G401 (cell line): Measurements from ENCODE around the gene ZNF614. TPM values are rescaled to one million over a fixed set of nuclear protein-coding genes. Genes with fewer than 3 reads are reported as not detected.
"Not testable (repeated sequence)": the region's sequence is repeated elsewhere in the genome, so short reads cannot be mapped to it uniquely, and the experiment has no call there.

Experiments used
- DNase-seq: peaks from one replicate; pipeline ENCODE4 v3.0.0-alpha.2; 2015; ENCODE audit warnings: low spot score
- in situ Hi-C: cut with HindIII; loops from 2 replicates; pipeline ENCODE4 v1.10.0; 2016; ENCODE audit warnings: low sequenced_read_pairs, mixed read lengths
- total RNA-seq: library from RNA; depleted of rRNA; stranded (reverse); fragments of >200 nt; shearing (Covaris generic); gene quantifications from 2 replicates; pipeline ENCODE4 v1.2.3, GENCODE V29; 2014; rRNA removed

Gene ZNF614
- total RNA-seq, 1 experiment from 2014 or later: 20.3 TPM

GRCh38 chr19:51994048-51994644, 34.0 kb downstream of the ZNF614 start:
- in situ Hi-C loops: no loop called here
- no peak for DNase-seq

GRCh38 chr19:51993422-51993821, 34.8 kb downstream of the ZNF614 start:
- no peak for DNase-seq
- in situ Hi-C loops: no loop called here

- peak; percentile 97 for DNase-seq
These were observed 41.6 kb downstream of the ZNF614 start, which contains the start of gene ZNF350 for GRCh38 chr19:51986309-51987291. ZNF350 (minus strand) TSS chr19:51986840; CDS start chr19:51974360, 12,480 bp downstream.

DNA sequence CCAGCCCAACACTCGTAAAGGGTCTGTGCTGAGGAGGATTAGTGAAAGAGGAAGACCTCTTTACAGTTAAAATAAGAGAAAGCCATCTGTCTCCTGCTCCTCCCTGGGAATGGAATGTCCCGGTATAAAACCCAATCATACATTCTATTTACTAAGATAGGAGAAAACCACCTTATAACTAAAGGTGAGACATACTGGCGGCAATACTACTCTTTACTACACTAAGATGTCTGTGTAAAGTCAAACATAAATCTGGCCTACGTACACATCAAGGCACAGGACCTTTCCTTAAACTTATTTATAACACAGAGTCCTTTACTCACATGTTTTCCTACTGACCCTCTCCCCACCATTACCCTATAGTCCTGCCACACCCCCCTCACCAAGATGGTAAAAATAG, 44.8 kb downstream of the ZNF614 start:
- DNase-seq: no peak
- in situ Hi-C loops: no loop called here

More at GRCh38 chr19:51986309-51987291, 41.6 kb downstream of the ZNF614 start, which contains the start of gene ZNF350:
- in situ Hi-C loops: no loop called here

GRCh38 chr19:51980926-51981325, 47.3 kb downstream of the ZNF614 start:
- in situ Hi-C loops: not testable (repeated sequence)

DNA sequence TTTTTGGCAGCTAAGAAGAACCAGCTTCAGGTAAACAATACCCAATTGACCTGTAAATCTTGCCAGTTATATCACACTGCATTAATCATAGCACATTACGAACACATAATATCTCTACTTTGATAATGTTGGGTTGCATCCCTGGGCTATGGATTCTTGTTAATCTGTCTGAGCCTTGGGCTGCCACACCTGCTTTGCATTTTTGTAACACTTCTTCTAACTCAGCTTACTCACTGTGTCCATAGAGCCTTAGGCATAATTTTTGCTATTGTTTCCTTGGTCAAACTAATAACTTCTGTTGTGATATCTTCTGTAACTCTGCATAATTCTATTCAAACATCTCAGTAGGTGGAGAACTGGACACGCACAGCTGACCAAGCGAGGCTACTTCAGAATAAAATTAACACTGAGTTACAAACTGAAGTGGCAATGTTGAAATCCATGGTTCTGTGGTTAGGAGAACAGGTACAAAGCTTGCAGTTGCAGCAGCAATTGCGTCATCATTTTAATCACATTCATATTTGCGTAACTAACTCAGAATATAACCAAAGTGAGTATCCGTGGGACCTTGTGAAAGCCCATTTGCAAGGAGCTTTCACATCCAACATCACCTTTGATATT, 48.0 kb downstream of the ZNF614 start:
- in situ Hi-C loops: no loop called here
- no peak for DNase-seq

More at GRCh38 chr19:51980926-51981325, 47.3 kb downstream of the ZNF614 start:
- not testable (repeated sequence) for DNase-seq

DNA sequence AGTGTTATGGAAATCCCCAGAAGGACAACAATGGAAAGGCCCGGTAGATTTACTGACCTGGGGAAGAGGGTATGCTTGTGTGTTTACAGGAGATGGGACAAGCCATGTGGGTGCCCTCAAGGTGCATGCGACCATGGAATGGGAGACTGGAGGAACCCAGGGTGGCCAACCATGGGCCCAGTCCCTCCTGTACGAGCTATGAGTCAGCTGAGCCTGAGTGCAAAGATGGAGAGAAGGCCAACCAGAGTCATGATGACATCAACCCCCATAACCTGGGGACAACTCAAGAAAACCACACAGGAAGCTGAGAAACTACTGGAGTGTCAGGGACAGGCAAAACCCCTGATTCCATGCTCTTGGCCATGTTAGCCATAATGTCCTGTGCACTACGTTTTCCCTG, 49.3 kb downstream of the ZNF614 start:
- in situ Hi-C loops: no loop called here
- DNase-seq: no peak

GRCh38 chr19:51977346-51977745, 50.8 kb downstream of the ZNF614 start:
- in situ Hi-C loops: no loop called here
- DNase-seq: no peak

GRCh38 chr19:51976852-51977251, 51.3 kb downstream of the ZNF614 start:
- DNase-seq: no peak
- in situ Hi-C loops: no loop called here

GRCh38 chr19:51975787-51976186, 52.4 kb downstream of the ZNF614 start:
- DNase-seq, in situ Hi-C loops: not testable (repeated sequence)

- in situ Hi-C loops: no loop called here
- DNase-seq: no peak
These were observed 56.6 kb downstream of the ZNF614 start for GRCh38 chr19:51971624-51972023.

DNA sequence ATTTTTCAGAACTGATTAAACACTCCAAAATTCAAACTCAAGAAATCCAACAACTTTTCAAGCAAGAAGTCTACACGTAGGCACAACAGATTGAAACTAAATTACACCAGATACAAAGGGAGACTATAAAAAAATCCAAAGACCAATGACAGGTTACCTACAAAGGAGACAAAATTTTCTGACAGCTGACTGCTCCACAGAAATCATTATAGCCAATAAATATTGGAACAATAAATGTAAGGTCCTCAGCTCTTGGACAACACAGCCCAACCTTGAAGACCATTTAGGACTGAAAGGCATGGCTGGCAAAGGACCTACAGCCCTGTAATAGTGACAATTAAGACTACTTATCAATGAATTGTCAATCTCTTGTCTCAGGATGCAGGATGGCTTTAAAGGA, 57.5 kb downstream of the ZNF614 start:
- in situ Hi-C loops: no loop called here
- no peak for DNase-seq

GRCh38 chr19:51965583-51965982, 62.6 kb downstream of the ZNF614 start:
- in situ Hi-C loops: no loop called here
- no peak for DNase-seq

Other genes with a start within 250 kb of the ZNF614 start
- not detected in 2 replicates for gene FPR3, start 233.2 kb downstream of the ZNF614 start, total RNA-seq
- gene ZNF577, start 140.4 kb downstream of the ZNF614 start, total RNA-seq: 3.0 and 3.3 TPM in 2 replicates
- gene ZNF649, start 123.4 kb downstream of the ZNF614 start, total RNA-seq: 7.0 and 10.5 TPM in 2 replicates
- 3.5 and 18.3 TPM in 2 replicates for gene ZNF613, start 100.9 kb downstream of the ZNF614 start, total RNA-seq
- 1.8 and 4.7 TPM in 2 replicates for gene ZNF350, start 41.5 kb downstream of the ZNF614 start, total RNA-seq
- 0.62 and 9.8 TPM in 2 replicates for gene ZNF615, start 20.2 kb downstream of the ZNF614 start, total RNA-seq
- 6.5 and 14.4 TPM in 2 replicates for gene ZNF432, start 20.5 kb upstream of the ZNF614 start, total RNA-seq
- gene ZNF841, start 67.4 kb upstream of the ZNF614 start, total RNA-seq: 1.8 and 2.2 TPM in 2 replicates
- 6.3 and 8.6 TPM in 2 replicates for gene ZNF616, start 111.6 kb upstream of the ZNF614 start, total RNA-seq
- 0.49 and 3.1 TPM in 2 replicates for gene ZNF836, start 143.2 kb upstream of the ZNF614 start, total RNA-seq
- 226 and 269 TPM in 2 replicates for gene PPP2R1A, start 161.7 kb upstream of the ZNF614 start, total RNA-seq
- 5.6 and 6.8 TPM in 2 replicates for gene ZNF766, start 241.2 kb upstream of the ZNF614 start, total RNA-seq